BLaER1 (cell line): Measurements from ENCODE around the gene CMSS1.
"Not testable (repeated sequence)": the region's sequence is repeated elsewhere in the genome, so short reads cannot be mapped to it uniquely, and the experiment has no call there.

ENCODE experiments used
- H3K27ac ChIP-seq: shearing (Covaris generic); formaldehyde crosslinking; 2 replicates; pipeline ENCODE4 v1.8.1; 2022
- H3K27me3 ChIP-seq: shearing (Covaris generic); formaldehyde crosslinking; 2 replicates; pipeline ENCODE4 v1.8.1; 2022
- H3K36me3 ChIP-seq: shearing (Covaris generic); formaldehyde crosslinking; 2 replicates; pipeline ENCODE4 v1.8.1; 2022
- H3K4me1 ChIP-seq: shearing (Covaris generic); formaldehyde crosslinking; 2 replicates; pipeline ENCODE4 v1.8.1; 2022
- H3K4me2 ChIP-seq: shearing (Covaris generic); formaldehyde crosslinking; 2 replicates; pipeline ENCODE4 v1.8.1; 2022
- H3K4me3 ChIP-seq: shearing (Covaris generic); formaldehyde crosslinking; 2 replicates; pipeline ENCODE4 v1.8.1; 2022
- H3K9ac ChIP-seq: shearing (Covaris generic); formaldehyde crosslinking; 2 replicates; pipeline ENCODE4 v1.8.1; 2022
- H3K9me3 ChIP-seq: shearing (Covaris generic); formaldehyde crosslinking; 2 replicates; pipeline ENCODE4 v1.8.1; 2022
- H4K20me1 ChIP-seq: shearing (Covaris generic); formaldehyde crosslinking; 2 replicates; pipeline ENCODE4 v1.8.1; 2022
- Cebpa-rat ChIP-seq: shearing (Covaris generic); IDR thresholded peaks from 2 replicates; pipeline ENCODE4 v1.8.1; 2022

Gene CMSS1

GRCh38 chr3:99837715-99838114 is 20.1 kb downstream of the CMSS1 start:
- Histone ChIP-seq H3K4me2 (no peak overlapping the region), H3K4me3 (no peak overlapping the region), H3K9me3 (no peaks in the 10 kb centered on the region), H4K20me1 (peaks cover 81% of the 10 kb centered on the region), H3K4me1 (no peaks in the 10 kb centered on the region), H3K27ac (no peak overlapping the region), H3K9ac (no peak overlapping the region), H3K27me3 (no peaks in the 10 kb centered on the region), H3K36me3 (no peaks in the 10 kb centered on the region)
- no peak for TF ChIP-seq Cebpa-rat

DNA sequence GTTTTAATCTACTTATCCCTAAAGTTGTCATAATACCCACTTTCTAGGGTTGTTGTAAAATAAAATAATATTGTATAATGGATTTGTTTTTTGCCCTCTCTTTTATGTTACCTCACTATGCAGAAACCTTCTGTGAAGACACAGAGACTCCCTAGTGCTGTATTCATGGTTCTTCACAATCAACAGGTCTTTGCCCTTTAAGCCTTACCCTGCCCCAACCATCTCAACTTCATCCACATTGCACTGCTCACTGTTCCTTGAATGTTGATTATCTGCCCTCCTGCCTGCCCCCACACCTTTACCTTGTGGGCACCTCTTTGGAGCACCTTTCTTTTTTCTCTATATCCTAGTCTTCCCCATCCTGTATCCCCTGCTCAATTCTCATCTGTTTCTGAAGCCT is 21.1 kb downstream of the CMSS1 start:
- Histone ChIP-seq H3K4me3 (no peak overlapping the region), H3K4me1 (peaks cover 5% of the 10 kb centered on the region), H3K27ac (no peak overlapping the region), H3K36me3 (no peaks in the 10 kb centered on the region), H3K9ac (no peak overlapping the region), H4K20me1 (peaks cover 80% of the 10 kb centered on the region), H3K27me3 (no peaks in the 10 kb centered on the region), H3K9me3 (no peaks in the 10 kb centered on the region), H3K4me2 (no peak overlapping the region)
- TF ChIP-seq Cebpa-rat = no peak

DNA sequence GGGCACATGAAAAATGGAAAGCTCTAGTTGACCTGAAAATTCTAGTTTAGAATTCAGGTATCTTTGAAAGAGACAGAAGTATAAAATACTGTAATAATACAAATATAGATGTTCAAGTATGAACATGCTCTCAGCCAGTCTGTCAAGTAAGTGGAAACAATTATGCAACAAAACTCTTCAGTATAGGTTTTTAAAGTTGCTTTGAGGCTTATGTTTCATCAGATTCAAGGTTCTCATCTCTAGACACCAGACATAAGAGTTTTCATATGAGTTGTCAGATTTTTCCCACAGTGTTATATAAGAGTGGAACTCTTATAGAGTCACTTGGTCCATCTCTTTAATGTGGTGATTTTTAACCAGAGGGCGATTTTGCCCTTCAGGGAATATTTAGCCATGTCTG is 22.0 kb downstream of the CMSS1 start:
- no peak overlapping the region for H3K27ac ChIP-seq
- H3K27me3 ChIP-seq = no peaks in the 10 kb centered on the region
- H3K4me1 ChIP-seq = peaks cover 13% of the 10 kb centered on the region

GRCh38 chr3:99841949-99842348 is 24.3 kb downstream of the CMSS1 start:
- H3K9me3 ChIP-seq, H3K27ac ChIP-seq, H3K4me3 ChIP-seq, H3K9ac ChIP-seq, H3K4me2 ChIP-seq, H3K27me3 ChIP-seq, H3K36me3 ChIP-seq: not testable (repeated sequence)
- peaks cover 67% of the 10 kb centered on the region for H4K20me1 ChIP-seq
- peaks cover 36% of the 10 kb centered on the region for H3K4me1 ChIP-seq

More for the DNA sequence above, 22.0 kb downstream of the CMSS1 start:
- H3K4me3 ChIP-seq = no peak overlapping the region
- H4K20me1 ChIP-seq = peaks cover 80% of the 10 kb centered on the region
- no peak overlapping the region for H3K4me2 ChIP-seq
- TF ChIP-seq Cebpa-rat = no peak
- H3K36me3 ChIP-seq = no peaks in the 10 kb centered on the region
- H3K9ac ChIP-seq = no peak overlapping the region
- H3K9me3 ChIP-seq = no peaks in the 10 kb centered on the region

DNA sequence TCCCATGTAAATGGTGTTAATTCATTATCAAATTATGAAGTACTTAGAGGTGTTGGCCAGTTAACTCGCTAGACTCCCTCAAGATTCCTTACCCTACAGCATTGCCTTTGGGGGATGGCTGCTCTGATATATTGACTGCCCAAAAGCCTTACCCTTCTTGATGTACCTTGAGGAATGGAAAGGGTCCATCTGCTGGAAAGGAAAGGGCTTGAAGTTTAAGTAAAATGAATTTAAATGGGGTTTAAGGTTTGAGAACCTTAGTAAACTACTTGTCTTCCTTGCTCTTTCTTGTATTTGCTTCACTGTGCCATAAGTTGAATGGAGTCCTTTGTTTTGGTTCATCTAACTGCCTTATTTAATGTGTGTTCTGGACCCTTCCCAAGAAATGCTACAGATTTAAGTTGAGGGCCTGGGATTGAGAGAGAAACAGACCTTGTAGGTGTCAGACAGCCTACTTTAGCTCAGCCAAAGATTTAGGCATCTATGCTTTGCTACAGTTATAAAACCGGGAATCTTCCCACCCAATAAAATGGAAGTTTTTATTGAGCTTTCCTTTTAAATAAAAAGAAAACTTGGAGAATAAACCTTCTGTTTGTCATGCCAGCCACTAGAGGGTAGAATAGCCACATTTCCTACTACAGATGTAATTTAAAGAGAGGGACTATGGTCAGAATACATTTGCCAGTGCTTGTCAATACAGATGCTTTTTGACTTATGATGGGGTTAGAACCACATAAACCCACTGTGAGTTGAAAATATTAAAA is 25.3 kb downstream of the CMSS1 start:
- TF ChIP-seq Cebpa-rat = no peak
- Histone ChIP-seq H3K27ac (no peak overlapping the region), H3K4me2 (peak overlapping the region; percentile 67)

DNA sequence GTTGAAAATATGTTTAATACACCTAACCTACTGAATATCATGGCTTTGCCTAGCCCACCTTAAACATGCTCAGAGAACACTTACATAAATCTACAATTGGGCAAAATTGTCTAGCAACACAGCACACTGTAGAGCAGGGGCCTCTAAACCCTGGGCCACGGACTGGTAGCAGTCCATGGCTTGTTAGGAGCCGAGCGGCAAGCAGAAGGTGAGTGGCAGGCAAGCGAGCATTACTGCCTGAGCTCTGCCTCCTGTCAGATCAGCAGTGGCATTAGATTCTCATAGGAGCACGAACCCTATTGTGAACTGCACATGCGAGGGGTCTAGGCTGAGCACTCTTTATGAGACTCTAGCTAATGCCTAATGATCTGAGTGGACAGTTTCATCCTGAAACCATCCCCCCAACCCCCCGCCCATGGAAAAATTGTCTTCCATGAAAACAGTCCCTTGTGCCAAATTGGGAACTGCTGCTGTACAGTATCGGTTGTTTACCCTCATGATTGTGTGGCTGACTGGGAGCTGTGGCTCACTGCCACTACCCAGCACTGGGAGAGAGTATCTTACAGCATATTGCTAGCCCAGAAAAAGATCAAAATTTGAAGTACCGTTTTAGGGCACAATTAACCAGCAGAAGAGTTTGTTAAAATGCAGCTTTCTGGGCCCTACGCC is 26.1 kb downstream of the CMSS1 start:
- no peak for TF ChIP-seq Cebpa-rat
- Histone ChIP-seq H3K9ac (0 out of 2 replicates have a peak overlapping the region, but pooled peaks have one; percentile 21), H3K4me1 (peaks cover 42% of the 10 kb centered on the region), H3K27me3 (no peaks in the 10 kb centered on the region), H3K27ac (peak overlapping the region; percentile 32; the same call in 1 of the 2 replicates), H3K9me3 (no peaks in the 10 kb centered on the region), H3K4me2 (peak overlapping the region; percentile 67), H3K36me3 (no peaks in the 10 kb centered on the region), H3K4me3 (no peak overlapping the region), H4K20me1 (peaks cover 59% of the 10 kb centered on the region)

More for the DNA sequence above, 25.3 kb downstream of the CMSS1 start:
- H3K4me1 ChIP-seq = peaks cover 42% of the 10 kb centered on the region
- H3K36me3 ChIP-seq = no peaks in the 10 kb centered on the region
- no peaks in the 10 kb centered on the region for H3K9me3 ChIP-seq
- no peak overlapping the region for H3K9ac ChIP-seq
- no peak overlapping the region for H3K4me3 ChIP-seq
- H3K27me3 ChIP-seq = no peaks in the 10 kb centered on the region
- H4K20me1 ChIP-seq = peaks cover 60% of the 10 kb centered on the region

DNA sequence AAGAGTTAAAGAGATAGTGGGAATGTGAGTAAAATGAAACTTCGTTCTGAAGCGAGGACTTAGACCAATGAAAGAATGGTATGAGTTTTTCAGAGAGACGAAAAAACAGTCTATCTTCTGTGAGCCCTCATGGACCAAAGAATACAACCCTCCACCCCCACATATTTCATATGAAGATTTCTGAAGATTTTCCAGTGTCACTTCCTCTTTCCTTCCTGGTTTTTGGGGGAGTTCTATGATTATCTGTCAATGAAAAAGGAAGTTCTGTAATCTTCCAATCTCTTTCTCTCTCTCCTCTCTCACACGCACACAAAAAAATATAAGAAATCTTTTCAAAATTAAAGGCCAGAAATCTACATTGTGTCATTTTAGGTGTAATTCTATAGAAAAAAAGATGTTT is 27.7 kb downstream of the CMSS1 start:
- no peak overlapping the region for H3K27ac ChIP-seq
- H3K36me3 ChIP-seq = no peaks in the 10 kb centered on the region
- no peak overlapping the region for H3K9ac ChIP-seq
- no peak for TF ChIP-seq Cebpa-rat
- no peaks in the 10 kb centered on the region for H3K27me3 ChIP-seq
- H4K20me1 ChIP-seq = peaks cover 57% of the 10 kb centered on the region
- H3K4me2 ChIP-seq = peak overlapping the region; percentile 67
- no peaks in the 10 kb centered on the region for H3K9me3 ChIP-seq
- peaks cover 42% of the 10 kb centered on the region for H3K4me1 ChIP-seq
- no peak overlapping the region for H3K4me3 ChIP-seq

GRCh38 chr3:99845999-99846398 is 28.3 kb downstream of the CMSS1 start:
- no peak for TF ChIP-seq Cebpa-rat
- Histone ChIP-seq H3K36me3 (no peaks in the 10 kb centered on the region), H3K27me3 (no peaks in the 10 kb centered on the region), H3K4me2 (no peak overlapping the region), H3K27ac (no peak overlapping the region), H3K4me1 (peaks cover 42% of the 10 kb centered on the region), H3K9ac (no peak overlapping the region), H4K20me1 (peaks cover 63% of the 10 kb centered on the region), H3K4me3 (no peak overlapping the region), H3K9me3 (no peaks in the 10 kb centered on the region)

- peaks cover 42% of the 10 kb centered on the region for H3K4me1 ChIP-seq
- H3K4me2 ChIP-seq = 0 out of 2 replicates have a peak overlapping the region, but pooled peaks have one; percentile 16
- H3K36me3 ChIP-seq = no peaks in the 10 kb centered on the region
- no peaks in the 10 kb centered on the region for H3K27me3 ChIP-seq
- peaks cover 68% of the 10 kb centered on the region for H4K20me1 ChIP-seq
- H3K27ac ChIP-seq = no peak overlapping the region
- no peak overlapping the region for H3K4me3 ChIP-seq
- no peaks in the 10 kb centered on the region for H3K9me3 ChIP-seq
- H3K9ac ChIP-seq = no peak overlapping the region
- no peak for TF ChIP-seq Cebpa-rat
Measured at GRCh38 chr3:99846477-99847160, 29.0 kb downstream of the CMSS1 start.

- Histone ChIP-seq H3K4me3 (no peak overlapping the region), H3K4me2 (no peak overlapping the region), H3K9ac (no peak overlapping the region), H4K20me1 (peaks cover 73% of the 10 kb centered on the region), H3K27ac (no peak overlapping the region), H3K4me1 (peaks cover 40% of the 10 kb centered on the region), H3K27me3 (no peaks in the 10 kb centered on the region), H3K36me3 (no peaks in the 10 kb centered on the region), H3K9me3 (no peaks in the 10 kb centered on the region)
- TF ChIP-seq Cebpa-rat = no peak
Measured at GRCh38 chr3:99848433-99848832, 30.8 kb downstream of the CMSS1 start.
